Colonic mucosa (tissue), 4 donors: ENCODE data around the gene VPS9D1. TPM values are rescaled to one million over a fixed set of nuclear protein-coding genes. Genes with fewer than 3 reads are reported as not detected.

Source experiments
- DNase-seq: peaks from one replicate; pipeline ENCODE4 v3.0.0-alpha.2; 2020
- H3K27ac ChIP-seq: fragments of 200-600 bp; one replicate; pipeline ENCODE4 v1.8.0; 2021
- H3K27me3 ChIP-seq: fragments of 200-600 bp; one replicate; pipeline ENCODE4 v1.8.0; 2021
- H3K36me3 ChIP-seq: fragments of 200-600 bp; one replicate; pipeline ENCODE4 v1.8.0; 2021
- H3K4me1 ChIP-seq: fragments of 200-600 bp; one replicate; pipeline ENCODE4 v1.8.0; 2021; ENCODE audit warnings: mild to moderate bottlenecking
- H3K4me3 ChIP-seq: fragments of 200-600 bp; one replicate; pipeline ENCODE4 v1.8.0; 2021
- H3K9ac ChIP-seq, 2 donors: one replicate each; pipeline ENCODE4 v1.7.0; 2013; ENCODE audit warnings: control low read depth in 2 of 2, low read depth in 2 of 2, low read length in 2 of 2
- H3K9me3 ChIP-seq: fragments of 200-600 bp; one replicate; pipeline ENCODE4 v1.8.0; 2021
- CTCF ChIP-seq: fragments of 200-600 bp; IDR thresholded peaks from one replicate; pipeline ENCODE4 v1.8.0; 2022; ENCODE audit warnings: antibody characterized with exemption, mild to moderate bottlenecking
- intact Hi-C: fragments of 100-400 bp; cut with DNase I; formaldehyde crosslinking; loops from one replicate; pipeline ENCODE4 v1.14.1; 2022
- total RNA-seq, 2 donors: library from RNA; stranded (reverse); fragmentation: NEBNext Ultra II Directional in 1 of 2; extraction: Animal tissue kit (Norgen Biotek cat#: 25700) in 1 of 2; gene quantifications; one replicate each; pipeline ENCODE4 v1.2.1, GENCODE V29; 2021
- donor health status: healthy.
- donor health status: DM: no; HTN: no; CAD: no.
- donor health status: DM: no; HTN: no; CAD: no.

Gene VPS9D1
- total RNA-seq, 2 donors from 2014 or later, result 11.9 to 12.7 TPM

- no peak for DNase-seq
- TF ChIP-seq CTCF, result no peak
- no peak overlapping the region for H3K4me3 ChIP-seq
- H3K36me3 ChIP-seq, result no peaks in the 10 kb centered on the region
- intact Hi-C loops, result no loop called here
- H3K4me1 ChIP-seq, result no peaks in the 10 kb centered on the region
- no peak overlapping the region for H3K9ac ChIP-seq
- H3K9me3 ChIP-seq, result no peaks in the 10 kb centered on the region
- H3K27ac ChIP-seq, result no peak overlapping the region
- H3K27me3 ChIP-seq, result no peaks in the 10 kb centered on the region
Observed at GRCh38 chr16:89759746-89760340, 39.1 kb upstream of the VPS9D1 start.

GRCh38 chr16:89749637-89750036, 28.9 kb upstream of the VPS9D1 start:
- H3K4me3 ChIP-seq, result no peak overlapping the region
- TF ChIP-seq CTCF, result no peak
- H3K36me3 ChIP-seq, result no peaks in the 10 kb centered on the region
- peak; percentile 60 for DNase-seq
- H3K9ac ChIP-seq, result no peak overlapping the region
- H3K27me3 ChIP-seq, result no peaks in the 10 kb centered on the region
- no peak overlapping the region for H3K27ac ChIP-seq
- intact Hi-C loops, result loop anchor here (5.0 kb wide), 1 partner anchor 113 kb away; no protein-coding TSS in a partner anchor
- no peaks in the 10 kb centered on the region for H3K9me3 ChIP-seq
- no peaks in the 10 kb centered on the region for H3K4me1 ChIP-seq

- no peaks in the 10 kb centered on the region for H3K4me1 ChIP-seq
- TF ChIP-seq CTCF, result no peak
- no peaks in the 10 kb centered on the region for H3K27me3 ChIP-seq
- no peak overlapping the region for H3K4me3 ChIP-seq
- intact Hi-C loops, result no loop called here
- H3K27ac ChIP-seq, result no peak overlapping the region
- H3K9ac ChIP-seq, result no peak overlapping the region
- H3K9me3 ChIP-seq, result no peaks in the 10 kb centered on the region
- DNase-seq, result no peak
- no peaks in the 10 kb centered on the region for H3K36me3 ChIP-seq
Observed at GRCh38 chr16:89748921-89749320, 28.2 kb upstream of the VPS9D1 start.

DNA sequence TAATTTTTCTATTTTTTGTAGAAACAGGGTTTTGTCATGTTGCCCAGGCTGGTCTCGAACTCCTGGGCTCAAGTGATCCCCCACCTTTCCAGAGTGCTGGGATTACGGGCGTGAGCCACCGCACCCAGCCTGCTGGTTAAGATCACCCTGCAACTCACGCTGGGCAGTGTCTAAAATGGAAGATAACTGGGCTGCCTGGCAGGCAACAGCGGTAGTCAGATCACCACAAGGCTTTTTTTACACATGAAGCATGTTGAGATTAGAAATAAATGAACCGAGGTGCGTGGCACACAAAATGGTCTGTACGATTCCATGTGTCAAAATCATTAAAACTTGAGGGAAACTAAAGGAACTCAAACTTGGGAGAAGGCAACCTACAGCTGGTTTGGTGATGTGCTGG, 27.4 kb upstream of the VPS9D1 start:
- no peak for DNase-seq
- Histone ChIP-seq H3K27me3 (no peaks in the 10 kb centered on the region), H3K9me3 (no peaks in the 10 kb centered on the region), H3K4me1 (no peaks in the 10 kb centered on the region), H3K4me3 (no peak overlapping the region), H3K27ac (no peak overlapping the region), H3K9ac (no peak overlapping the region), H3K36me3 (no peaks in the 10 kb centered on the region)
- intact Hi-C loops, result no loop called here
- no peak for TF ChIP-seq CTCF

DNA sequence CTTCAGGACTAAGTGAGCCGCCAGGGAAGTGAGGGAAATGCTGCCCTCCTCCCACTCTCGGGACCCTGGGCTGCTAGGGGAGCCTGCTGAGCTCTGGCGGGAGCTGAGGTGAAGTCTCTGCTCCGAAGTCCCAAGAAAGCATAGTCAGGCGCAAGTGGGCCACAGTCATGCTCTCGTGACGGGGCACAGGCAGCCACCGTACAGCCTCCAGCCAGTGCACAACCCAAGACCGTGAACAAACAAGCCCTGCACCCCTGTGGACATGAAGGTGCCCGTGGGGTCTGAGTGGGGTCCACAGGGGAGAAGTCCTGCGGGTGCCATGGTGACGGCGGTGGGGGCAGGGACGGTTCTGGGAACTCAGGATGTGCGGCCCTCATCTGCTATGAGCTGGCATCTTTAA, 25.3 kb upstream of the VPS9D1 start:
- Histone ChIP-seq H3K4me1 (no peaks in the 10 kb centered on the region), H3K27ac (no peak overlapping the region), H3K36me3 (no peaks in the 10 kb centered on the region), H3K9ac (no peak overlapping the region), H3K27me3 (no peaks in the 10 kb centered on the region), H3K9me3 (no peaks in the 10 kb centered on the region), H3K4me3 (no peak overlapping the region)
- no peak for TF ChIP-seq CTCF
- DNase-seq, result no peak
- intact Hi-C loops, result no loop called here
